GM10847 (cell line): Measurements from ENCODE around the gene CTNNA3.

Experiments
- POLR2A ChIP-seq: IDR thresholded peaks from 2 replicates; pipeline ENCODE4 v1.6.1; 2011; ENCODE audit not compliant: insufficient read length; ENCODE audit errors: extremely low read depth

The CTNNA3 gene

DNA sequence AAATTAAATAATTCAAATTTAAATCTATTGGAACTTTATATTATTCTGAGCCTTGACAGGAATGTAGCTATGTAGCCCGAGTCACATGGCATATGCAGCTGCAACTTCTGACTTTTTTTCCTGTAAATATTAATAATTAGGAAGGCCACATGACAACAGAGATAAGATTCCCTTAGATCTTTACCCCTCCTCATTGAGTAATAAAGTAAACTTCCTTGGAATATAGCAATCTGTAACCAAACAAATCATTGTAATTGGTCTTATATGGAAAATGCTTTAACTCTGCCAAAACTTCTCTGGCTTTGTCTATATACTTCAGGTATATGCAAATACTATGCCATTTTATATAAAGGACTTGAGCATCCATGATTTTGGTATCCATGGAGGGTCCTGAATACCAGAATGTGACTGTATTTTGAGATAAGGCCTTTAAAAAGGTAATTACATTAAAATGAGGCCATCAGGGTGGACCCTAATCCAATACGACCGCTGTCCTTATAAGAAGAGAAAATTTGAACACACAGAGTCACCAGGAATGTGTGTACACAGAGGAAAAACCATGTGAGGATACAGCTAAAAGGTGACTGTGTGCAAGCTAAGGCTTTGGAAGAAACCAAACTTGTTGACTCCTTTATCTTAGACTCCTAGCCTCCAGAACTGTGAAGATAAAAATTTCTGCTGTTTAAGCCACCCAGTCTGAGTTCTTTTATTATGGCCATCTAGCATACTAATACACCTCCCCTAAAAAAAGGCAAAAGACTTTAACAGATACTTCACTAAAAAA is 222.0 kb downstream of the CTNNA3 start:
- no peak for TF ChIP-seq POLR2A

DNA sequence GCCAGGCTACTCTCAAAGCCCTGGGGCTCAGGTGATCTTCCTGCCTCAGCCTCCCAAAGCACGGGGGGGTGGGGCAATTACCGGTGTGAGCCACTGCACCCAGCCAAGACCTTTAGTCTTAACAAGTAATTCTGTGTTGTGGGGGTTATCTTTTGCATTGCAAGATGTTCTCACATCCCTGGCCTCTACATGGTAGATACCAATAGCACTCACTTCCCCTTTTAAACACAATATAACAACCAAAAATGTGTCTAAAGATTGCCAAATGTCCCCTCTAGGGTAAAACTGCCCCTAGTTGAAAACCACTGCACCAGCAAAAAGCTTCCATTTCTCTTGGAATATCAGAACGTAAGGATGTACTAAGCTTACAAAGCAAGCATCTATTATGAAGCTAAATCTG is 225.0 kb downstream of the CTNNA3 start:
- TF ChIP-seq POLR2A, result no peak

DNA sequence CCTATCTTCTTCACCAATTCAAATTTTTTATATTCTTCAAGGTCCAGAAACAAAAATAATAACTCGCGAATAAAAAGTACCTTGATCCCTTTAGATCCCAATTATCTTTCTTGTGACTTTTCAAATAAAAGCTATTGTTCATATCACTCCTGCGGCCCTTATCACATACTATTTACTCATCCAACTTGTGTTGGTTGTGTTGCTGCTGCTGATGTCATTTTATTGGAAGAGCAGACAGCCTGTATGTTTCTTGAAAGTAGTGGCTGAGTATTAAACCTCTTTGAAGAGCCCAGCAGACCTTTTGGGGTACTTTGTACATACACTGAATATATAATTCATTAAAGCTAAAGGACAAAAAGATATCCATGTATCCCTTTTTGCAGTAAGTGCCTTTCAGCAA is 231.7 kb downstream of the CTNNA3 start:
- TF ChIP-seq POLR2A, result no peak

DNA sequence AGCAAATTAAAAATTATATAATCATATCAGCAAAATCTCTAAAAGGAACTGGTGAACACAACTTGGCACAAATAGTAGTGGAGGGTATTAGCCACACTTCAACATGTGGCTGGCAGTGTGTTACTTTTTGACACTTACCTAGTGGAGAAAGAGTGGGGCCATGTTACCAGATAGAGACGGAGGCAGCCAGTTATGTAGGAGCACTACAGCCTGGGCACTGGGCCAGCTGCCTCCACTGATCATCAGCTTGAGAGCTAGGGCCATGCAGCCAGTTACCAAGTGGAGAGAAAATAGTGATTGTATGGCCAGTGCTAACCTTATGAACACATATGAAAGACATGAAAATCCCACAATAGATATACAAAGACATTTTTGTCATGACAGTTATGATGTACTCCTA is 243.1 kb downstream of the CTNNA3 start:
- no peak for TF ChIP-seq POLR2A

DNA sequence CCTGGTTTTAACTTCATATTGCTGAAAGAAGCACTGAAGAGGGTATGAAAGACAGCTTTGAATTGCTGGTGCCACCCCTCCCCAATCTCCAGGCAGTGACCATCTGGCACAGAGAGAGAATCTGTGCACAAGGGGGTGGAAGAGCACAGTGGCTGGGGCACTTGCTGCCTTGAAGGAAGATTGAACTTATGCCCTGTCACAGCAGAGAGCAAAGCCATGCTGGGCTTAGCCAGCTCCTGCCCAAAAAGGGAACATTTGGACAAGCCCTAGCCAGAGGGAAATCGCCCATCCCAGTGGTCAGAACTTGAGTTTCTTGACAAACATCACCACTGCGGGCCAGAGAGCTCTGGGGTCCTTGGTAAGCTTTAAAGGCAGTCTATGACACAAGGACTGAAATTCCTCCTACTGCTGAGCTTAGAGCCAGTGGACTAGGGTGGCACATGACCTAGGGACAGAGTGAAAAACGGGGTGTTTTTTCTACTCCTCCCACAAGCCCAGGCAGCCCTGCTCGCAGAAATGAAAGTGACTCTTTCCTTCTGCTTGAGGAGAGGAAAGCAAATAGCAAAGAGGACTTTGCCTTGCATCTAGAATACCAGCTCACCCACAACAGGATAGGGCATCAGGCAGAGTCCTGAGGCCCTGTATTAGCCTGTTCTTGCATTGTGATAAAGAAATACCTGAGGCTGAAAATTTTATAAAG is 257.2 kb downstream of the CTNNA3 start:
- no peak for TF ChIP-seq POLR2A

DNA sequence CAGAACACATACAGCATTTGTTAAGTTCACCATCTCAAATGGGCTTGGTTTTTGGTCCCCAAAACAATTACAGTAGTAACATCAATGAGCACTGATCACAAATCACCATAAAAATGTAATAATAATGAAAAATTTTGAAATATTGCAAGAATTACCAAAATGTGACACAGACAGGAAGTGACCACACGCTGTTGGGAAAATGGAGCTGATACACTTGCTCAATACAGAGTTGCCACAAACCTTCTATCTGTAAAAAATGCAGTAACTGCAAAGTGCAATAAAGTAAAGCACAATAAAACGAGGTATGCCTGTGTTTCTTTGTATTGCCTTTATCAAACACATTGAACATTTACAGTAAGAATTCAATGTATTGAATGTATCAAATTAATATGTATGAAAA is 262.7 kb downstream of the CTNNA3 start:
- TF ChIP-seq POLR2A, result no peak

DNA sequence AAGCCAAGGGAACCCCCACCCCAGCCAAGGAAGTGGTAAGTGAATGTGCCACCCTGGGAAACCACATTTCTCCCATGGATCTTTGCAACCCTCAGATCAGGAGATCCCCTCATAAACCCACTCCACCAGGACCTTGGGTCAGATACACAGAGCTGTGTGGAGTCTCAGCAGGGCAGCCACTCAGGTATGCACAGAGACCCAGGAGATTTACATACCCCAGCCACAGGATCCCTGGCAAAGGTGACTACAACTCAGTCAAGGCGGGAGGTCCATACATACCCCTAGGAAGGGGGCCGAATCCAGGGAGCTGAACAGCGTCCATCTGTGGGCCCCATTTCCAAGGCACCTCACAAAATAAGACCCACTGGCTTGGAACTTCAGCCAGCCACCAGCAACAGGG is 293.4 kb downstream of the CTNNA3 start:
- TF ChIP-seq POLR2A, result no peak

DNA sequence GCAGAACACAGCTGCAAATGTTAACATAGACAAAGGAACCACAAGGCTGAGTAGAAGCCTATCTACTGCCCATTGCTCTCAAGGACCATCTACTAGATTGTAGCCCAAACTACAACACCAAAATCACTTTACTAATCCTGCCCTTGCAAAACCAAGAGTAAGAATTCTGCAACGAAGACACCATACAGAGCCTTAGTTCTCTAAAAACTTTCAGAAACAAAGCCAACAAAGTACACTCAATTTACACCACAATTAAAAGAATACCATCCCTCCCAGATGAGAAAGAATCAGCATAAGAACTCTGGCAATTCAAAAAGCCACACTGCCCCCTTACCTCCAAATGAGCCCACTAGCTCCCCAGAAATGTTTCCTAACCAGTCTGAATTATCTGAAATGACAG is 294.3 kb downstream of the CTNNA3 start:
- TF ChIP-seq POLR2A, result no peak

DNA sequence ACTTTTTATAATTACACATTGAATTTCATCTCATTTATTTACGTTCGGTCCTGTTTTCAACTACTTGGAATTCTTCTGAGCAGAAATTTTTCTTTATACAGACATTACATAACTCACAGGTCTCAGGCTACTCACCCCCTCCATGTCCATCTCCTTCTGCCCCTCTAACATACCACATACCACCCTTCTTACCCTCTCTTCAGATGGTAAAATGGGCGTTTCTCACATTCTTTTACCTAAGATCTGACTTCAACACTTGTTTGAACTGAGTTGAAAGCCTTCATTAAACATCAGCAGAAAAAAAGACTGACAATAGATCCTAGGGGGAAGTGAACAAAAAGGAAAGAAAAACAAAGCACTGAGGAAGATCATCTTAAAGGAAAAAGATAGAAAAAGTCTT is 309.7 kb downstream of the CTNNA3 start:
- no peak for TF ChIP-seq POLR2A

DNA sequence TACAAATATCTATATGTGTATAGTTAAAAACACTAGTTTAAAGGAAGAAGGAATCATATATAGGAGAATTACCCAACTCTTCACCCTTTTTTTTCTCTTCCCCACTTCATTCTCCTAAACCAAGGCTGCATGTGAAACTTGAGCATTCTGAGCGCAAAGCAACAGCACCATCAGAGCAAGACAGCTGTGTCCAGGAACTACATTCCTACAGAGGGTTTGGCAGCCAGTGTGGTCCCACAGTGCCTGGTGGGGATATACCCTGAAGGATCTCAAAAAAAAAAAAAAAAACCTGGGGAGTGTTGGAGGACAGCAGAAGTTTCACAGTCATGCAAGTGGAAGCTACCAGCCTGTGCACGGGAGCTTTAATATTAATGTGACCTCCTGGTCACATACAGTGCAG is 310.4 kb downstream of the CTNNA3 start:
- TF ChIP-seq POLR2A, result no peak

DNA sequence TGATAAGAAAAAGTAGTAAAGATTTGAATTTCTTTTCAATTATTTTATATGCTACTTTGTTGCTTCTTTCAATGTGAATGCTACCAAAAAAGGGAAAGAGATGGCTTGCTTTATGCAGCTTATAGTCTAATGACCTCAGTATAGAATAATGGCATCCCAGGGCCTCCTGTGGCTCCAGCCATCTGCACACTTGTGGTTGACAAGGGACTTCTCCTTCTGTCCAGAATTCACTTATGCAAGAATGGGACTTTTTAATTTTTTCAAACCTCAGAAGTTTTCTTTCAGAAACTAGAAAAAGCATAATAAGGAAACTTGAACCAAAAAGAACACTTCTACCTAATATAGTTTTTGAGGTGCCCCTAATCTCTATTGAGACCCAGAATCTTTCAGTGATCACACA is 310.9 kb downstream of the CTNNA3 start:
- no peak for TF ChIP-seq POLR2A

DNA sequence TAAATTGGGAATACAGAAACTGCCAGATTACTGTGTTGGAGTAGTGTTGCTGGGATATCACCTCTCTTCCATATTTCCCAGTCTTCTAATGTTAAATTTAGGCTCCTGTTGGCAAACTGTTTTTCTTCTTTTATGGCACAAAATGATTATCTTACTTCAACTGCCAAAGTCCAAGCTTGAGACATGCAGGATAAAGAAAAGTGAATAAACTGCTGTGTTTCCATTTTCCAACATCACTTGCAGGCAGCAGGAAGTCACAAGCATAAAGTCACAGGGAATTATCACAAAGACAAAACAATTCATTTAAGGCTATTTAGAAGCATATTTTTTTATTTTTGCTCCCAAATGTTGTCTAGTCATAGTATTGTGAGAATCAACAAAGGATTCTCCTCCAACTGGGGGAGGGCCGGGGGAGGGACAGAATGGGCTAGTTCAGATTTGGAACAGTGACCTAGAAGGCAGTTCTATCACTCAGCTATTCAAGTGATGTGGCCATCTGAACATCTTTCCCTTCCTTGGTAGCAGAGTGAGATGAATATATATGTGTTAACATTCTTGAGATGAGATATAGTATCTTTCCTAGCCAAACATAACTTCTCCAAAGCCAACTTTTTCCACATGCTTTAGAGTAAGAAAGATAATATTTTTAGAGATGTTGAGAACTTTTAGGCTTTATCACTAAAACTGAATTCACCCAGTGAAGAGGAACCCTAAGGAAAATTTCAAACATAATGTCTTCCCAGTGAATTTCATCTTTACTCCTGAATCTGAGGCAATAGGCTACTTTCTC is 364.7 kb downstream of the CTNNA3 start:
- no peak for TF ChIP-seq POLR2A

DNA sequence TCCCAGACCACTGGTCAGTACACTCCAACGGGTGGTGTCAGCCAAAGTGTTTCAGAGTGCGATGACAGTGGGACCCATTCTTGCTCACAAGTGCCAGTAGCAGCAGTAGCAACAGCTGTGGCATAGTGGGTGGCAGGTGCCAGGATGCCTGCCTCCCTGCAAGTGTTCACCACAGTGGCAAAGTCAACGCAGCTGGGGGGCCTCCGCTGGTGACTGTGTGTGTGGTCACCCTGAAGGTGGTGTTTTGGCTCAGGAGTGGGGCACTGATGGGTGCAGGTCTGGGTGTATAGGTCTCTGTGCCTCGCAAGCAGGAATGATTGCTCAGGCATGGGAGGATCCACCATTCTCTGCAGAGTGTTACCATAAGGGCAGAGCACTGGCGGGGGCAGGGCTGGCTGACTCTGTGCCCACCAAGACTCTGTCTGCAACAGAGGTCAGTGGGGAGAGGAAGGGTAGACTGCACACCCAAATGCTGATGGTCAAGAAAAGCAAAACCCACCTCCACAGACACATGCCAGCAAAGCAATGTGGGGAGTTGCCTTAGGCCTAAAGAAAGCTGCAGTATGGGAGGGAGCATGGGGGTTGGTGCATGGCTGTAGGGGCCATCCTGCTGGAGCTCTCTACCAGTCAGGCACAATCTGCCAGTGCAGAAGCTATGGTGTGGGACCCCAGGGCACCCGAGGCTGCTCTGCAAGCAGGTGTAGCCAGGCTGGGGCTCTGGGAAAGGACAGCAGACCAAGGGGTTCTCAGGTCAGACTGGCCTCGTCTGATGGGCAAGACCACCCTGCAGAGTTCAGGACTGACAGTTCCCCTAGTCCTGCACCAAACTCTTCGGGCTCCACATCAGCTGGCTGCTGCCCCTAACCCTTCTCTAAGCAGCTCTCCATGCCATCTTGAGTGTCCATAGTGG is 368.1 kb downstream of the CTNNA3 start:
- no peak for TF ChIP-seq POLR2A

DNA sequence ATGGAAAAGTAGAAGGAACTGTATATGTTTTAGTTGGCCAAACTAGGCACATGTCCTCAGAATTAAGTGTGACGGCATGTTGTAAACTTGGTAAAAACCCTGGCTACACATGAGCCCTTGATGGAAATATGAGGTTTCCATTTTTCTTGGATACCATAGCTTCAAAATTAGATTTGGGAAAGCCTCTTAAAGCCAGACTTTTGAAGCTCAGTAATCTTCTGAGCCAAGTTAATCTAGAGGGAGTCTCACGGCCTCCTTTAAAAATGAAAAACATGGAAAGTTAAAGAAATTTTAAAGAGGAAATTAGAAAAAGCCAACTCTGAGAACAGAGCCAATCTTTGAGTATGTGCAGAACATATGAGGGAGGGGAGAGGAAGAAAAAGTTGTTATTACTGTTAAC is 376.0 kb downstream of the CTNNA3 start:
- no peak for TF ChIP-seq POLR2A

DNA sequence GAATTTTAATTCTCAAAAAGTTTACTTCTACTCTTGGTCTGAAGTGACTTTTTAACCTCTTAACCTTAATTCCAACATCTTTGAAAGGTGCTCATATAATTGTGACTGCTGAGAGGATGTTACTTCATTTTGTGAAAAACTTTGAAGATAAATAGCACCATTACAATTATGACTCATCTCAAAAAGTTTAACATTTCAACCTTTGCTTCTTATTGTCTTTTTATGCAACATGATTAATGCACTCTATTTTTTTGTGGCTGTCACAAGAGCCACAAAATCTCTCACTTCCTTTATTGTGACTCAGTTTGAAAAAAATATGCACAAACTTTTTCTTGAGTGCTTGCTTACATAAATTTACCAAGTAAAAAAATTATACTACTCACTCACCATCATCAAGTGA is 387.1 kb downstream of the CTNNA3 start:
- TF ChIP-seq POLR2A, result no peak
